Measurements from ENCODE around the gene CERCAM. TPM values are rescaled to one million over a fixed set of nuclear protein-coding genes. Genes with fewer than 3 reads are reported as not detected.

Gene CERCAM
- polyA plus RNA-seq, 1 donor from 2014 or later = 1.1 TPM

- no peaks in the 10 kb centered on the region for H3K9me2 ChIP-seq (ENCODE audit: insufficient read depth, low read length)
- no peaks in the 10 kb centered on the region for H3K27me3 ChIP-seq (ENCODE audit: insufficient read depth, low read depth, low read length)
- H3K36me3 ChIP-seq (ENCODE audit: insufficient read depth, low read length) = peaks cover 10% of the 10 kb centered on the region
- no peak overlapping the region for H3K27ac ChIP-seq (ENCODE audit: low read length)
- no peak overlapping the region for H3K4me2 ChIP-seq (ENCODE audit: low read length)
- TF ChIP-seq POLR2AphosphoS5 (IDR thresholded peaks at IDR 0.05) (no peak), MXI1 (conservative IDR thresholded peaks at IDR 0.05; ENCODE audit: poor library complexity, severe bottlenecking) (no peak), RAD21 (conservative IDR thresholded peaks at IDR 0.05) (no peak), EP300 (conservative IDR thresholded peaks at IDR 0.05; ENCODE audit: poor library complexity, severe bottlenecking) (no peak), TAF1 (IDR thresholded peaks at IDR 0.05; ENCODE audit: low read depth) (no peak), SMC3 (conservative IDR thresholded peaks at IDR 0.05; ENCODE audit: poor library complexity) (no peak), EZH2 (IDR thresholded peaks at IDR 0.05; ENCODE audit: borderline replicate concordance, insufficient read depth, low read length, poor library complexity, severe bottlenecking) (no peak), REST (IDR thresholded peaks at IDR 0.05; ENCODE audit: borderline replicate concordance) (no peak)
- TF ChIP-seq, protein P1, sequence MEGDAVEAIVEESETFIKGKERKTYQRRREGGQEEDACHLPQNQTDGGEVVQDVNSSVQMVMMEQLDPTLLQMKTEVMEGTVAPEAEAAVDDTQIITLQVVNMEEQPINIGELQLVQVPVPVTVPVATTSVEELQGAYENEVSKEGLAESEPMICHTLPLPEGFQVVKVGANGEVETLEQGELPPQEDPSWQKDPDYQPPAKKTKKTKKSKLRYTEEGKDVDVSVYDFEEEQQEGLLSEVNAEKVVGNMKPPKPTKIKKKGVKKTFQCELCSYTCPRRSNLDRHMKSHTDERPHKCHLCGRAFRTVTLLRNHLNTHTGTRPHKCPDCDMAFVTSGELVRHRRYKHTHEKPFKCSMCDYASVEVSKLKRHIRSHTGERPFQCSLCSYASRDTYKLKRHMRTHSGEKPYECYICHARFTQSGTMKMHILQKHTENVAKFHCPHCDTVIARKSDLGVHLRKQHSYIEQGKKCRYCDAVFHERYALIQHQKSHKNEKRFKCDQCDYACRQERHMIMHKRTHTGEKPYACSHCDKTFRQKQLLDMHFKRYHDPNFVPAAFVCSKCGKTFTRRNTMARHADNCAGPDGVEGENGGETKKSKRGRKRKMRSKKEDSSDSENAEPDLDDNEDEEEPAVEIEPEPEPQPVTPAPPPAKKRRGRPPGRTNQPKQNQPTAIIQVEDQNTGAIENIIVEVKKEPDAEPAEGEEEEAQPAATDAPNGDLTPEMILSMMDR (IDR thresholded peaks at IDR 0.05; ENCODE audit: poor library complexity, severe bottlenecking) = no peak
- H3K9me3 ChIP-seq (ENCODE audit: low read length) = no peaks in the 10 kb centered on the region
- H3K9ac ChIP-seq (ENCODE audit: low read length) = no peak overlapping the region
- H3K79me2 ChIP-seq (replicated peaks; ENCODE audit: insufficient read depth, low read length) = no peaks in the 10 kb centered on the region
- no peak overlapping the region for H3K4me3 ChIP-seq (ENCODE audit: low read length)
- no peak overlapping the region for H2AFZ ChIP-seq (ENCODE audit: low read depth, low read length)
- H4K20me1 ChIP-seq (ENCODE audit: insufficient read depth) = no peaks in the 10 kb centered on the region
- no peaks in the 10 kb centered on the region for H3F3A ChIP-seq (ENCODE audit: insufficient read depth, low read length, poor library complexity, severe bottlenecking)
These were observed 64.8 kb downstream of the CERCAM start for GRCh38 chr9:128485414-128485855.

DNA sequence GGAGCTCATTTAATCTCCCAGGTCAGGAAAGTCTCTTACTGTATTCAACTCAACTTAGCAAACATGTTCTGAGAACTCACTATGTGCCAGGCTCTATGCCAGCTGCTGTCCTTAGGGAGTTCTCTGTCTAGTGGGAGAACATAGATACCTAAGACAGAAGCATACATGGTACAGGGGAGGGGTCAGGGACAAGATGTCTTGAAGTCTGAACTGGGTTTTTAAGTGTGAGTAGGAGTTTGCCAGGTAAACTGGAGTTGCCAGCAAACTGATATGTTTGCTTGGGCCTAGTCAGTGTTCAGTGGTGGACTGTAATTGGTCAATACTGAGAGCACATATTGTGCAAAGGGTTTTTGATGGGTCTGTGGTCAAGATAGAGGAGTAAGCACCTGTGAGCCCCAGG, 65.5 kb downstream of the CERCAM start:
- H3K36me3 ChIP-seq (ENCODE audit: insufficient read depth, low read length) = peaks cover 10% of the 10 kb centered on the region
- no peaks in the 10 kb centered on the region for H3F3A ChIP-seq (ENCODE audit: insufficient read depth, low read length, poor library complexity, severe bottlenecking)
- H3K4me3 ChIP-seq (ENCODE audit: low read length) = no peak overlapping the region
- TF ChIP-seq SMC3 (conservative IDR thresholded peaks at IDR 0.05; ENCODE audit: poor library complexity) (no peak), MXI1 (conservative IDR thresholded peaks at IDR 0.05; ENCODE audit: poor library complexity, severe bottlenecking) (no peak), TAF1 (IDR thresholded peaks at IDR 0.05; ENCODE audit: low read depth) (no peak), EP300 (conservative IDR thresholded peaks at IDR 0.05; ENCODE audit: poor library complexity, severe bottlenecking) (no peak), RAD21 (conservative IDR thresholded peaks at IDR 0.05) (no peak), POLR2AphosphoS5 (IDR thresholded peaks at IDR 0.05) (no peak), EZH2 (IDR thresholded peaks at IDR 0.05; ENCODE audit: borderline replicate concordance, insufficient read depth, low read length, poor library complexity, severe bottlenecking) (no peak), REST (IDR thresholded peaks at IDR 0.05; ENCODE audit: borderline replicate concordance) (no peak)
- TF ChIP-seq, protein P1 (IDR thresholded peaks at IDR 0.05; ENCODE audit: poor library complexity, severe bottlenecking) = no peak
- H4K20me1 ChIP-seq (ENCODE audit: insufficient read depth) = no peaks in the 10 kb centered on the region
- H3K27me3 ChIP-seq (ENCODE audit: insufficient read depth, low read depth, low read length) = no peaks in the 10 kb centered on the region
- no peak overlapping the region for H3K9ac ChIP-seq (ENCODE audit: low read length)
- no peaks in the 10 kb centered on the region for H3K79me2 ChIP-seq (replicated peaks; ENCODE audit: insufficient read depth, low read length)
- H3K4me2 ChIP-seq (ENCODE audit: low read length) = no peak overlapping the region
- no peaks in the 10 kb centered on the region for H3K9me2 ChIP-seq (ENCODE audit: insufficient read depth, low read length)
- H3K9me3 ChIP-seq (ENCODE audit: low read length) = no peaks in the 10 kb centered on the region
- H2AFZ ChIP-seq (ENCODE audit: low read depth, low read length) = no peak overlapping the region
- H3K27ac ChIP-seq (ENCODE audit: low read length) = no peak overlapping the region
